ES-I3 (cell line): ENCODE results near the gene MIB1.

Source experiments
- H3K36me3 ChIP-seq: 2 replicates; pipeline ENCODE4 v1.6.1; 2013; ENCODE audit warnings: mild to moderate bottlenecking, low read length, control low read depth, moderate library complexity; ENCODE audit not compliant: insufficient read depth
- H3K4me1 ChIP-seq: 2 replicates; pipeline ENCODE4 v1.6.1; 2013; ENCODE audit warnings: mild to moderate bottlenecking, control low read depth, low read length; ENCODE audit not compliant: insufficient read depth
- H3K9ac ChIP-seq: 2 replicates; pipeline ENCODE4 v1.6.1; 2013; ENCODE audit warnings: low read depth, mild to moderate bottlenecking, low read length, moderate library complexity
- H3K9me3 ChIP-seq: 2 replicates; pipeline ENCODE4 v1.6.1; 2013; ENCODE audit warnings: mild to moderate bottlenecking, low read length, moderate library complexity; ENCODE audit not compliant: control insufficient read depth, insufficient read depth

Gene MIB1

GRCh38 chr18:21904856-21905255 is 164.3 kb downstream of the MIB1 start:
- no peaks in the 10 kb centered on the region for H3K9me3 ChIP-seq
- no peaks in the 10 kb centered on the region for H3K36me3 ChIP-seq
- no peaks in the 10 kb centered on the region for H3K4me1 ChIP-seq
- H3K9ac ChIP-seq, result no peak overlapping the region

GRCh38 chr18:21907451-21907850 is 166.9 kb downstream of the MIB1 start:
- no peaks in the 10 kb centered on the region; the same call in 1 of the 2 replicates for H3K4me1 ChIP-seq
- H3K9me3 ChIP-seq, result no peaks in the 10 kb centered on the region
- H3K9ac ChIP-seq, result no peak overlapping the region
- H3K36me3 ChIP-seq, result no peaks in the 10 kb centered on the region

GRCh38 chr18:21908711-21909110 is 168.1 kb downstream of the MIB1 start:
- Histone ChIP-seq H3K4me1 (no peaks in the 10 kb centered on the region; the same call in 1 of the 2 replicates), H3K9ac (no peak overlapping the region), H3K36me3 (no peaks in the 10 kb centered on the region), H3K9me3 (no peaks in the 10 kb centered on the region)

- H3K9ac ChIP-seq, result no peak overlapping the region
- H3K4me1 ChIP-seq, result no peaks in the 10 kb centered on the region; the same call in 1 of the 2 replicates
- no peaks in the 10 kb centered on the region for H3K36me3 ChIP-seq
- no peaks in the 10 kb centered on the region for H3K9me3 ChIP-seq
These were observed 170.3 kb downstream of the MIB1 start for GRCh38 chr18:21910906-21911305.

GRCh38 chr18:21911551-21911950 is 171.0 kb downstream of the MIB1 start:
- Histone ChIP-seq H3K9ac (no peak overlapping the region), H3K9me3 (no peaks in the 10 kb centered on the region), H3K4me1 (no peaks in the 10 kb centered on the region; the same call in 1 of the 2 replicates), H3K36me3 (no peaks in the 10 kb centered on the region)

GRCh38 chr18:21912339-21913239 is 172.0 kb downstream of the MIB1 start:
- Histone ChIP-seq H3K9ac (no peak overlapping the region), H3K4me1 (no peaks in the 10 kb centered on the region; the same call in 1 of the 2 replicates), H3K36me3 (no peaks in the 10 kb centered on the region), H3K9me3 (no peaks in the 10 kb centered on the region)

GRCh38 chr18:21914739-21915319 is 174.2 kb downstream of the MIB1 start:
- Histone ChIP-seq H3K36me3 (no peaks in the 10 kb centered on the region), H3K4me1 (no peaks in the 10 kb centered on the region; the same call in 1 of the 2 replicates), H3K9ac (no peak overlapping the region), H3K9me3 (peaks cover 5% of the 10 kb centered on the region; the same call in 1 of the 2 replicates)

- H3K4me1 ChIP-seq, result no peaks in the 10 kb centered on the region; the same call in 1 of the 2 replicates
- peaks cover 5% of the 10 kb centered on the region; the same call in 1 of the 2 replicates for H3K9me3 ChIP-seq
- H3K36me3 ChIP-seq, result no peaks in the 10 kb centered on the region
- H3K9ac ChIP-seq, result no peak overlapping the region
These were observed 175.0 kb downstream of the MIB1 start for GRCh38 chr18:21915546-21915945.

- Histone ChIP-seq H3K36me3 (no peaks in the 10 kb centered on the region), H3K9ac (no peak overlapping the region), H3K9me3 (peaks cover 5% of the 10 kb centered on the region; the same call in 1 of the 2 replicates), H3K4me1 (no peaks in the 10 kb centered on the region; the same call in 1 of the 2 replicates)
These were observed 176.0 kb downstream of the MIB1 start for GRCh38 chr18:21916594-21916993.

- Histone ChIP-seq H3K9me3 (peaks cover 5% of the 10 kb centered on the region; the same call in 1 of the 2 replicates), H3K4me1 (no peaks in the 10 kb centered on the region), H3K9ac (no peak overlapping the region), H3K36me3 (no peaks in the 10 kb centered on the region)
These were observed 178.1 kb downstream of the MIB1 start for GRCh38 chr18:21918693-21919092.
